Epithelial cell of esophagus (primary cell): ENCODE data around the gene TREML2.
A peak's percentile ranks its signal among the peaks of the same experiment; 100 is the strongest.

Source experiments
- DNase-seq: peaks from one replicate; pipeline ENCODE4 v3.0.0; 2010; ENCODE audit warnings: low read depth
- H3K4me3 ChIP-seq: 2 replicates; pipeline ENCODE4 v1.5.1; 2011; ENCODE audit warnings: mild to moderate bottlenecking, low read length, control low read depth
- TF ChIP-seq, protein P1 (sequence below): IDR thresholded peaks from 2 replicates; pipeline ENCODE4 v1.5.1; 2011; ENCODE audit warnings: low read depth, mild to moderate bottlenecking, low read length, control low read depth, inconsistent platforms; ENCODE audit not compliant: insufficient read depth; ENCODE audit errors: missing control alignments

The TREML2 gene

DNA sequence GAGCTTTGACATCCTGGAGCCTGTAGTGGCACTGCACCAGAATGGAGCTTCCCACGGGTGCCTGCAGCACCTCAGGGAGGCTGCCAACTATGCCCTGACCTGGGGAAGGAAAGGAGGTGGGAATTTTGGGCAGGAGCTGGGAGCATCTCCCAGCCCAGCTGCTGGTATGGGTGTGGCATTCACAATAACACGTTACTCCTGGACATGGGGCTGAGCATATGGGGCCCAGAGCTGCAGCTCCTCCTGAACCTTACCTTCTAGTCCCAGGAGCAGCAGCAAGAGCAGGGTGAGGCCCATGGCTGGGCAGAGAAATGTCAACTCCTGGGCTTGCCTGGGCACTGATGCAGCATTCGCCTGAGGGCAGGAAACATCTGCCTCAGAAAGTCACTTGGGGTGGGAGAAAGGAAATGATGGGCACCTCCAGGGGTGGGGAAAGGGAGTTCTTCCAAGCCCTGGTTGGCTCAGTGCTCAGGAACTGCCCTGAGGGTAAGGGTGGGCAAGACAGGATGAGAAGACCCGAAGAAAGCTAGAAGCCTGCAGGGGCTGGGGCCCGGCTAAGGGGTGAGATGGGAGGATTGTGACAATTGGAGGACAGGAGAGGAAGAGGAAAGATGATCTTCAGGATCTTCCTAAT is 46.8 kb downstream of the TREML2 start, which contains the start of gene TREML1:
TREML1 (minus strand) TSS at position 356 of the 634 bp plus-strand sequence; CDS start at position 297, 59 bp downstream.
- peak; percentile 39 for DNase-seq
- TF ChIP-seq, protein P1, sequence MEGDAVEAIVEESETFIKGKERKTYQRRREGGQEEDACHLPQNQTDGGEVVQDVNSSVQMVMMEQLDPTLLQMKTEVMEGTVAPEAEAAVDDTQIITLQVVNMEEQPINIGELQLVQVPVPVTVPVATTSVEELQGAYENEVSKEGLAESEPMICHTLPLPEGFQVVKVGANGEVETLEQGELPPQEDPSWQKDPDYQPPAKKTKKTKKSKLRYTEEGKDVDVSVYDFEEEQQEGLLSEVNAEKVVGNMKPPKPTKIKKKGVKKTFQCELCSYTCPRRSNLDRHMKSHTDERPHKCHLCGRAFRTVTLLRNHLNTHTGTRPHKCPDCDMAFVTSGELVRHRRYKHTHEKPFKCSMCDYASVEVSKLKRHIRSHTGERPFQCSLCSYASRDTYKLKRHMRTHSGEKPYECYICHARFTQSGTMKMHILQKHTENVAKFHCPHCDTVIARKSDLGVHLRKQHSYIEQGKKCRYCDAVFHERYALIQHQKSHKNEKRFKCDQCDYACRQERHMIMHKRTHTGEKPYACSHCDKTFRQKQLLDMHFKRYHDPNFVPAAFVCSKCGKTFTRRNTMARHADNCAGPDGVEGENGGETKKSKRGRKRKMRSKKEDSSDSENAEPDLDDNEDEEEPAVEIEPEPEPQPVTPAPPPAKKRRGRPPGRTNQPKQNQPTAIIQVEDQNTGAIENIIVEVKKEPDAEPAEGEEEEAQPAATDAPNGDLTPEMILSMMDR: no peak
- no peak within 1 kb of the TSS for H3K4me3 ChIP-seq

DNA sequence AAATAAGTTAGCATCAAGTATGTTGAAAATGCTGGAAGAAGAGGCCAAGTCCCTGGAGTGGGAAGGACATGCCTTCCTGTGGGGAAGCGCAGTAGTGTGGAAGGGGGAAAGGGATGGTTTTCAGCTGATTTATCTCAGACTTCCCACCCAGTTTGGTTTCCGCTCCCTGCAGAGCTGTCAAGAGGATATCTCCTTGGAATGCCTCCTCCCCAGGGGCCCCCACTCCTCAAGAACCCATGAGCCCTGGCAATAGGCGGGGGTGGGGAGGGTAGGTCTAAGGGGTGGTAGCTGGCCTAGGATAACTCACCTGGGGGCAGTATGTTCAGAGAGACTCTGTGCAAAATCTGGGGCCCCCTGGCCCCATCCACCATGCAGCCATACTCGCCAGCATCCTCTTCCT is 47.5 kb downstream of the TREML2 start:
- DNase-seq: no peak
- TF ChIP-seq, protein P1: no peak
- no peak overlapping the region for H3K4me3 ChIP-seq

DNA sequence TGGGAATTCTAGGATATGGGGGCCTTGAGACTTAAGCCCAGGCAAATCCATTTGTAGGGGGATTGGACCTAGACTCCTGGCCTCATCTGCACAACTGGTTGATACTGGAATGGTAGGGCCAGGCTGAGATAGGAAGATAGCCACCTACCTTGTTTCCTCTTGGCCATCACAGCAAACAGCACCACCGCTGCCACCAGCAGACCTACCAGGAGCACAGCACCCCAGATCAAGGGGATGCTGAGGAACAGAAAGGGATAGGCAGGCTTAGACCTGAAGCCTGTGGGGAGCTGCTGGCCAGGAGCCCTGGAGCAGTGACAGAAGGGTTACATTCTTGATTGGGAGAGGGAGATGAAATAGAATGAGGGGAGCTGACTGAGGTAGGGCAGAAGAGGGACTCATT is 50.3 kb downstream of the TREML2 start:
- H3K4me3 ChIP-seq: no peak overlapping the region
- DNase-seq: peak; percentile 19
- TF ChIP-seq, protein P1: peak; percentile 14

DNA sequence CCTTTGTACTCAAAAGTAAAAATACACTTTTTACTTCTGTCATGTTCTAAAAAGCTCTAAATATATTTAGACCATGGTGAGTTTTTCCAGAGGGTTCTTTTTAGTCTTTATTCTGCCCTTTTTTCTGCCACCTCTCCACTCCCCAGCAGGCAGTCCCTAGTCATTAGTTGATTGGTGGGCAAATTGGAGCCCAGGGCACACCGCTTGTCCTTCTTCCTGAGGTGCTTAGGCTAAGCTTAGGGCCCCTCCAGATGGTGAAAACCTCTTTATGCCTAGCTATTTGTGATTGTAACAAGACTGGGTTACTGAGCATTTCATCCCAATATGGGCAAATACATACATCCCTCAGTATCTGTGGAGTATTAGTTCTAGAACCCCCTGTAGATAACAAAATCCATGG is 53.0 kb downstream of the TREML2 start:
- H3K4me3 ChIP-seq: no peak overlapping the region
- no peak for DNase-seq
- TF ChIP-seq, protein P1: no peak
